PC-9 (cell line): ENCODE results near the gene ATP10B. TPM values are rescaled to one million over a fixed set of nuclear protein-coding genes. Genes with fewer than 3 reads are reported as not detected.

Source experiments
- BruUV-seq: library from RNA; stranded (reverse); fragments of 400-500 nt; replicated peaks from 2 replicates; lab custom pipeline; 2021; lab: Mats Ljungman, UMichigan
- CTCF ChIA-PET: fragments of 300-600 bp; sonication (Branson Sonifier 250); formaldehyde crosslinking; loops from one replicate; lab custom pipeline; 2022; ENCODE audit warnings: antibody characterized with exemption; lab: Charles Lee
- POLR2A ChIA-PET: fragments of 300-600 bp; sonication (Branson Sonifier 250); formaldehyde crosslinking; loops from one replicate; lab custom pipeline; 2022; ENCODE audit warnings: antibody characterized with exemption; ENCODE audit not compliant: unreplicated experiment; lab: Charles Lee
- DNase-seq, 2 experiments: peaks; one replicate each; pipeline versions ENCODE4 v3.0.0 to v3.0.0-alpha.2; 2015 to 2022; ENCODE audit warnings: mixed read lengths in 1 of 2
- H2AFZ ChIP-seq: fragments of 200-600 bp; sonication (generic); 2 replicates; pipeline ENCODE4 v1.8.1; 2017; ENCODE audit warnings: antibody characterized with exemption
- H3F3A ChIP-seq: fragments of 200-600 bp; sonication (generic); 2 replicates; pipeline ENCODE4 v1.8.1; 2017; ENCODE audit warnings: antibody characterized with exemption, mild to moderate bottlenecking, low read depth; ENCODE audit not compliant: insufficient read depth
- H3K27ac ChIP-seq: fragments of 200-600 bp; sonication (generic); 2 replicates; pipeline ENCODE4 v1.6.1; 2016; ENCODE audit warnings: mixed run types
- H3K27me3 ChIP-seq: fragments of 200-600 bp; sonication (generic); 2 replicates; pipeline ENCODE4 v1.6.1; 2016; ENCODE audit warnings: low read depth, mixed run types; ENCODE audit not compliant: insufficient read depth
- H3K36me3 ChIP-seq: fragments of 200-600 bp; sonication (generic); 2 replicates; pipeline ENCODE4 v1.6.1; 2016; ENCODE audit warnings: low read depth, mixed run types
- H3K4me1 ChIP-seq: fragments of 200-600 bp; sonication (generic); replicated peaks from 2 replicates; pipeline ENCODE4 v1.6.1; 2016; ENCODE audit warnings: mixed run types; ENCODE audit not compliant: insufficient read depth
- H3K4me2 ChIP-seq: fragments of 200-600 bp; sonication (generic); 2 replicates; pipeline ENCODE4 v1.6.1; 2017; ENCODE audit warnings: mixed run types
- H3K4me3 ChIP-seq: fragments of 200-600 bp; sonication (generic); 2 replicates; pipeline ENCODE4 v1.6.1; 2016; ENCODE audit warnings: mixed run types
- H3K79me2 ChIP-seq: fragments of 200-600 bp; sonication (generic); 2 replicates; pipeline ENCODE4 v1.6.1; 2017; ENCODE audit warnings: low read depth, mixed run types
- H3K9me2 ChIP-seq: fragments of 200-600 bp; sonication (generic); 2 replicates; pipeline ENCODE4 v1.8.1; 2017; ENCODE audit warnings: mild to moderate bottlenecking; ENCODE audit not compliant: insufficient read depth
- H3K9me3 ChIP-seq: fragments of 200-600 bp; sonication (generic); 2 replicates; pipeline ENCODE4 v1.8.1; 2016; ENCODE audit warnings: low read depth; ENCODE audit not compliant: insufficient read depth
- H4K20me1 ChIP-seq: fragments of 200-600 bp; sonication (generic); 2 replicates; pipeline ENCODE4 v1.8.1; 2017; ENCODE audit not compliant: insufficient read depth
- EZH2 ChIP-seq: fragments of 200-600 bp; sonication (generic); IDR thresholded peaks from 2 replicates; pipeline ENCODE4 v1.8.0; 2017; ENCODE audit warnings: antibody characterized with exemption, low read depth
- intact Hi-C: fragments of 100-400 bp; cut with micrococcal nuclease; formaldehyde crosslinking; loops from one replicate; pipeline ENCODE4 v1.10.0; 2022; ENCODE audit not compliant: unreplicated experiment
- total RNA-seq: library from RNA; stranded (reverse); gene quantifications from 2 replicates; pipeline ENCODE4 v1.2.3, GENCODE V29; 2021
- TF ChIP-seq, protein P1 (sequence below): fragments of 200-600 bp; sonication (generic); conservative IDR thresholded peaks from 2 replicates; pipeline ENCODE4 v1.6.1; 2017; ENCODE audit warnings: mixed run types, antibody characterized with exemption, mild to moderate bottlenecking, moderate library complexity

The ATP10B gene
- total RNA-seq, 1 experiment from 2014 or later, result not detected

DNA sequence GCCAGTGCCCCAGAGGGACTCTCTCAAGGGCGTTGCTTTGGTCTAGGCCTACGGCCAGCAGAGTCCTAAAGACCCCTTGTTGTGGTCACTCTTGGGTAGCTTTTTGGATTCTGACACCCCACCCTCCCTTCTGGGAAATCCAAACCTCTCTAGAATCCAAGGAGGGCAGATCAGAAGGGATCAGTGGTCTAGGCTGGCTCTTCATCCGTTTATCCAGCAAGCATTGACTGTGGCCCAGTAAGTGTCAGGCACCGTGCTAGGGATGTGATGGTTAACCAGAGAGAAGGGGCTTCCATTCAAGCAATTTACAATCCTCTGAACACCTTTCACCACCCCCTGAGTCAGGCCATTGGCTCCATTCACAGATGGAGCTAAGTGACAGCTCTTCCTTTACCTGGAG, 249.3 kb downstream of the ATP10B start:
- Histone ChIP-seq H3K27me3 (peaks cover 9% of the 10 kb centered on the region; the same call in 1 of the 2 replicates), H3K4me2 (no peak overlapping the region), H3K9me2 (no peaks in the 10 kb centered on the region), H4K20me1 (no peaks in the 10 kb centered on the region), H2AFZ (no peak overlapping the region), H3K79me2 (no peaks in the 10 kb centered on the region), H3K27ac (no peak overlapping the region), H3K9me3 (no peaks in the 10 kb centered on the region), H3F3A (no peaks in the 10 kb centered on the region), H3K36me3 (no peaks in the 10 kb centered on the region), H3K4me1 (no peaks in the 10 kb centered on the region), H3K4me3 (no peak overlapping the region)
- ChIA-PET CTCF (no interaction called here), POLR2A (no interaction called here)
- TF ChIP-seq, protein P1, sequence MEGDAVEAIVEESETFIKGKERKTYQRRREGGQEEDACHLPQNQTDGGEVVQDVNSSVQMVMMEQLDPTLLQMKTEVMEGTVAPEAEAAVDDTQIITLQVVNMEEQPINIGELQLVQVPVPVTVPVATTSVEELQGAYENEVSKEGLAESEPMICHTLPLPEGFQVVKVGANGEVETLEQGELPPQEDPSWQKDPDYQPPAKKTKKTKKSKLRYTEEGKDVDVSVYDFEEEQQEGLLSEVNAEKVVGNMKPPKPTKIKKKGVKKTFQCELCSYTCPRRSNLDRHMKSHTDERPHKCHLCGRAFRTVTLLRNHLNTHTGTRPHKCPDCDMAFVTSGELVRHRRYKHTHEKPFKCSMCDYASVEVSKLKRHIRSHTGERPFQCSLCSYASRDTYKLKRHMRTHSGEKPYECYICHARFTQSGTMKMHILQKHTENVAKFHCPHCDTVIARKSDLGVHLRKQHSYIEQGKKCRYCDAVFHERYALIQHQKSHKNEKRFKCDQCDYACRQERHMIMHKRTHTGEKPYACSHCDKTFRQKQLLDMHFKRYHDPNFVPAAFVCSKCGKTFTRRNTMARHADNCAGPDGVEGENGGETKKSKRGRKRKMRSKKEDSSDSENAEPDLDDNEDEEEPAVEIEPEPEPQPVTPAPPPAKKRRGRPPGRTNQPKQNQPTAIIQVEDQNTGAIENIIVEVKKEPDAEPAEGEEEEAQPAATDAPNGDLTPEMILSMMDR, result no peak
- no peak for TF ChIP-seq EZH2
- no peak for DNase-seq
- no TSS peak for BruUV-seq
- intact Hi-C loops, result no loop called here

DNA sequence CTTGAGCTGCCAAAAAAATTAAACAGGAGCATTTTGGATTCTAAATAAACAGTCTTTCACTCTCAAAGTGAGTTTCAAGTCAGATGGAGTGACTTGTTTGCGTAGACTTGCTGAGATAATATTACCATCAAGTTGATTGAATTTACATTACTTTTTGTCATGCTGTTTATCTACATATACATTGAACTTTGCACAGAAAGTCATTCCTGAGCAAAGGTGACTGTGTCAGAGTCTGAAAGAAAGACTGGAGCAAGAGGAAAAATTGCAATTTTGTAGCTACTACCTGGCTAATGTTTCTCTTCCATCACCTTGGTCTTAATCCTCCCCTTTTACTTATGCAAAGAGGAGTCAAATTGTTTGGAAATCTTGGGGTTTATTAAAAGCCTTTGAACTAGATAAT, 251.0 kb downstream of the ATP10B start:
- Histone ChIP-seq H3K4me2 (no peak overlapping the region), H3K27me3 (peaks cover 9% of the 10 kb centered on the region; the same call in 1 of the 2 replicates), H4K20me1 (no peaks in the 10 kb centered on the region), H3K79me2 (no peaks in the 10 kb centered on the region), H2AFZ (no peak overlapping the region), H3K4me1 (no peaks in the 10 kb centered on the region), H3F3A (no peaks in the 10 kb centered on the region), H3K9me3 (no peaks in the 10 kb centered on the region), H3K27ac (no peak overlapping the region), H3K4me3 (no peak overlapping the region), H3K36me3 (no peaks in the 10 kb centered on the region), H3K9me2 (no peaks in the 10 kb centered on the region)
- DNase-seq, result no peak
- POLR2A ChIA-PET, result no interaction called here
- intact Hi-C loops, result no loop called here
- no TSS peak for BruUV-seq
- no peak for TF ChIP-seq EZH2
- TF ChIP-seq, protein P1, result no peak
- CTCF ChIA-PET, result interaction anchor here (0.6 kb wide), 1 partner anchor 646 kb away, joined by 5 read pairs; no protein-coding TSS in a partner anchor

DNA sequence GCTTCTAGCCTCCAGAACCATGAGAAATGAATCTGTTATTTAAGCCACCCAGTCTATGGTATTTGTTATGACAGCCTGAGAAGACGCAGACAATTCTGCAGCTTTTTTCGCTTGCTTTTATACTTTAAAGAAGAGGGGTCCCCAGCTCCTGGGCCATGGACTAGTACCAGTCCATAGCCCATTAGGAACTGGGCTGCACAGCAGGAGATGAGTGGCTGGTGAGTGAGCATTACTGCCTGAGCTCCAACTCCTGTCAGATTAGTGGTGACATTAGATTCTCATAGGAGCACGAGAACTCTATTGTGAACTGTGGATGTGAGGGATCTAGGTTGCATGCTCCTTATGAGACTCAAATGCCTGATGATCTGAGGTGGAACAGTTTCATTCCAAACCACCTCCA, 278.7 kb downstream of the ATP10B start:
- no peaks in the 10 kb centered on the region for H3K36me3 ChIP-seq
- no peaks in the 10 kb centered on the region for H3F3A ChIP-seq
- no peaks in the 10 kb centered on the region for H3K9me2 ChIP-seq
- POLR2A ChIA-PET, result no interaction called here
- no peaks in the 10 kb centered on the region for H3K4me1 ChIP-seq
- no peak overlapping the region for H3K4me2 ChIP-seq
- no peaks in the 10 kb centered on the region for H3K79me2 ChIP-seq
- no peak overlapping the region for H3K27ac ChIP-seq
- no TSS peak for BruUV-seq
- intact Hi-C loops, result no loop called here
- TF ChIP-seq EZH2, result no peak
- TF ChIP-seq, protein P1, result no peak
- CTCF ChIA-PET, result no interaction called here
- no peak for DNase-seq
- no peaks in the 10 kb centered on the region for H3K9me3 ChIP-seq
- no peak overlapping the region for H2AFZ ChIP-seq
- H3K27me3 ChIP-seq, result 0 out of 2 replicates have a peak, but pooled peaks cover 8% of the 10 kb centered on the region
- H3K4me3 ChIP-seq, result no peak overlapping the region
- no peaks in the 10 kb centered on the region for H4K20me1 ChIP-seq
